ENCODE measurements around the gene GGTLC2. TPM values are rescaled to one million over a fixed set of nuclear protein-coding genes. Genes with fewer than 3 reads are reported as not detected.

Gene GGTLC2
- total RNA-seq, 1 donor, result not detected

DNA sequence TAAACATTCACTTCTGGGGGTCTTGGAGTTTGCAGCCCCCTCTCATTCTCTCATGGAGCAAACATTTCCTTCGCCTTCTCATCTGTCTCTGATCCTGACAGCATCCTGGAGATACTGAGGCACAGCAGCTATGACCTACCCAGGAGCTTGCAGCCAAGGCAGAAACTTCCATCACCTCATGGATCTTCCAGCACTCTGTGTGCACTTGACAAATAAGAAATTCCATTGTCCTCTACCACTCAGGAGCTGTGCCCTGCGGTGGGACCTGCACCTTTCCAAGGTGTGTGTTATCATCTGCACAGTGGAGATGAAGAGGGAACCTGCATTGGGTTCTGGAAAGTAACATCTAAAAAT lies 49.1 kb downstream of the GGTLC2 start:
- DNase-seq (ENCODE audit: low read depth), result no peak
- TF ChIP-seq, protein P1, sequence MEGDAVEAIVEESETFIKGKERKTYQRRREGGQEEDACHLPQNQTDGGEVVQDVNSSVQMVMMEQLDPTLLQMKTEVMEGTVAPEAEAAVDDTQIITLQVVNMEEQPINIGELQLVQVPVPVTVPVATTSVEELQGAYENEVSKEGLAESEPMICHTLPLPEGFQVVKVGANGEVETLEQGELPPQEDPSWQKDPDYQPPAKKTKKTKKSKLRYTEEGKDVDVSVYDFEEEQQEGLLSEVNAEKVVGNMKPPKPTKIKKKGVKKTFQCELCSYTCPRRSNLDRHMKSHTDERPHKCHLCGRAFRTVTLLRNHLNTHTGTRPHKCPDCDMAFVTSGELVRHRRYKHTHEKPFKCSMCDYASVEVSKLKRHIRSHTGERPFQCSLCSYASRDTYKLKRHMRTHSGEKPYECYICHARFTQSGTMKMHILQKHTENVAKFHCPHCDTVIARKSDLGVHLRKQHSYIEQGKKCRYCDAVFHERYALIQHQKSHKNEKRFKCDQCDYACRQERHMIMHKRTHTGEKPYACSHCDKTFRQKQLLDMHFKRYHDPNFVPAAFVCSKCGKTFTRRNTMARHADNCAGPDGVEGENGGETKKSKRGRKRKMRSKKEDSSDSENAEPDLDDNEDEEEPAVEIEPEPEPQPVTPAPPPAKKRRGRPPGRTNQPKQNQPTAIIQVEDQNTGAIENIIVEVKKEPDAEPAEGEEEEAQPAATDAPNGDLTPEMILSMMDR (IDR thresholded peaks at IDR 0.05; ENCODE audit: insufficient read depth, low read length), result no peak
- no peak overlapping the region for H3K4me3 ChIP-seq (ENCODE audit: low read depth, low read length)

DNA sequence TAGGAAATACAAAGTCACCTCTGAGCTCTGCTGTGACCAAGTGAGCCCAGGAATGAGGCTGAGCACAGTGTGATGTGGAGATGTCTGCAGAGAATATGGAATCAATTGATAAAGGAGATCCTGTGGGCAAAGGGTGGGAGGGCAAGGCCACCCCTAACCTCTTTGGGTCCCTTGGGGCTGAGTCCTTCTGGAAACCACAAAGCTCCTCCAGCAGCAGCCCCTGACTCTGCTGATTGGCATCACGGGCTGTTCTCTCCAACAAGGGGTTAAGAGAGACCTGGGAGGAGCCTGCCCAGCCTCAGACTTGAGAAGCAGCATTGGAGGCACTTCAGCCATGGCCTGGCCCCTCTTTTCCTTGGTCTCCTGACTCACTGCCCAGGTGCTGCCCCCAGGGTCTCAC lies 49.7 kb downstream of the GGTLC2 start:
- DNase-seq (ENCODE audit: low read depth), result no peak
- no peak overlapping the region for H3K4me3 ChIP-seq (ENCODE audit: low read depth, low read length)
- TF ChIP-seq, protein P1 (IDR thresholded peaks at IDR 0.05; ENCODE audit: insufficient read depth, low read length), result no peak

GRCh38 chr22:22696104-22696503 lies 51.7 kb downstream of the GGTLC2 start:
- TF ChIP-seq, protein P1 (IDR thresholded peaks at IDR 0.05; ENCODE audit: insufficient read depth, low read length), result no peak
- H3K4me3 ChIP-seq (ENCODE audit: low read depth, low read length), result no peak overlapping the region
- no peak for DNase-seq (ENCODE audit: low read depth)

Small RNAs within 50 kb of the gene (small RNA-seq; reads per million reads assigned to genes)
- gene AC244250.2 (not detected), gene IGLV3-29 (not detected), gene IGLVVI-25-1 (not detected)

Other genes starting within 250 kb of the GGTLC2 start
- 0.45 and 0.74 TPM in 2 replicates for gene ZNF280B, start 135.9 kb upstream of the GGTLC2 start, total RNA-seq (ENCODE audit: low replicate concordance)
- gene ZNF280A, start 124.3 kb upstream of the GGTLC2 start, total RNA-seq (ENCODE audit: low replicate concordance), result not detected in 2 replicates
- 0.54 TPM in 1 of 2 replicates, not detected in the other for gene PRAME, start 85.3 kb upstream of the GGTLC2 start, total RNA-seq (ENCODE audit: low replicate concordance)
- gene IGLL5, start 243.2 kb downstream of the GGTLC2 start, total RNA-seq (ENCODE audit: low replicate concordance), result not detected in 2 replicates